ENCODE data around the gene HDAC11. TPM values are rescaled to one million over a fixed set of nuclear protein-coding genes. Genes with fewer than 3 reads are reported as not detected.

The HDAC11 gene
- total and polyA plus RNA-seq, 5 donors from 2014 or later: 2.1 to 8.8 (median 3.3) TPM

DNA sequence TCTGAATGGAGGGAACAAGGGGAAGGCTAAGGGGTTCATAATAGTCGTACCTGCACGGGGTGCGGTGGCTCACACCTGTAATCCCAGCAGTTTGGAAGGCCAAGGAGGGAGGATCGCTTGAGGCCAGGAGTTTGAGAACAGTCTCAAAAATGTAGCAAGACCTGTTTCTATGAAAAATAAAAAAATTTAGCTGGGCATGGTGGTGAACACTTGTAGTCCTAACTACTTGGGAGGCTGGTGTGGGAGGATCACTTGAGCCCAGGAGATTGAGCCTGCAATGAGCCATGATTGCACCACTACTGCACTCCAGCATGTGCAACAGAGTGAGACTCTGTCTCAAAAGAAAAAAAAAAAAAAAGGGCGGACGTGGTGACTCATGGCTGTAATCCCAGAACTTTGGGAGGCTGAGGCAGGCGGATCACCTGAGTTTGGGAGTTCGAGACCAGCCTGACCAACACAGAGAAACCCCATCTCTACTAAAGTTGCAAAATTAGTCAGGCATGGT, 17.9 kb upstream of the HDAC11 start:
- Mint-ChIP-seq H3K27ac (no peak overlapping the region), H3K9me3 (no peaks in the 10 kb centered on the region), H3K4me1 (peaks cover 0 to 4% (median under 1%) of the 10 kb centered on the region in 4 donors), H3K27me3 (peaks cover 41% of the 10 kb centered on the region), H3K36me3 (no peaks in the 10 kb centered on the region), H3K4me3 (no peak overlapping the region)
- H3K27ac ChIP-seq (ENCODE audit: insufficient read depth, low read length, poor library complexity, severe bottlenecking): no peak overlapping the region
- no peak overlapping the region for H3K4me3 ChIP-seq (ENCODE audit: low read depth, low read length)
- no peak for ATAC-seq (ENCODE audit: low read depth in 2 of 2)
- H3K4me1 ChIP-seq (ENCODE audit: control insufficient read depth, insufficient read depth, low read length, poor library complexity, severe bottlenecking): no peaks in the 10 kb centered on the region
- no peak for DNase-seq
- H3K9me3 ChIP-seq (ENCODE audit: control insufficient read depth in 2 of 2, low read length in 2 of 2): no peaks in the 10 kb centered on the region
- no peaks in the 10 kb centered on the region for H3K36me3 ChIP-seq (ENCODE audit: control insufficient read depth, insufficient read depth, low read length)
- H3K27me3 ChIP-seq (ENCODE audit: control insufficient read depth, insufficient read depth, low read length): no peaks in the 10 kb centered on the region

DNA sequence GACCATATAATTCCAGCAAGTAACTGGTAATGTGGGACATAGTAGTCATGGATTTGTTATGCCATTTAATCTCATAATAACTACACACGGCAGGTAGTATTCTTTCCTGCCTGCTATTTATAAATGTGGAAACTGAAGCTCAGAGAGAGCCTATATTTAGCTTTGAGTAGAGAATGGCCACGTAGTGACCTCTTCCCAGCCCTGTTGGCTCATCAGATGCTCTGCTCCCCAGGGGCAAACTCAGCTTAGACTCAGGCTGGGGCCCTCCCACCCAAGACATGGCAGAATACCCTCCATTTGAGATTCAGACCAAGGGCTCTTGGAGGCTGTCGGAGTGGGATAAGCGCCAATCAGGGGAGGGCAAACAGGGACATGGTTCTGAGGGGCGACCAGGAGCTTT, 17.3 kb upstream of the HDAC11 start:
- Mint-ChIP-seq H3K27me3 (peaks cover 41% of the 10 kb centered on the region), H3K27ac (no peak overlapping the region), H3K4me3 (no peak overlapping the region), H3K4me1 (peaks cover 0 to 4% (median under 1%) of the 10 kb centered on the region in 4 donors), H3K9me3 (no peaks in the 10 kb centered on the region), H3K36me3 (no peaks in the 10 kb centered on the region)
- Histone ChIP-seq H3K4me1 (ENCODE audit: control insufficient read depth, insufficient read depth, low read length, poor library complexity, severe bottlenecking) (no peaks in the 10 kb centered on the region), H3K4me3 (ENCODE audit: low read depth, low read length) (no peak overlapping the region), H3K27me3 (ENCODE audit: control insufficient read depth, insufficient read depth, low read length) (no peaks in the 10 kb centered on the region), H3K9me3 (ENCODE audit: control insufficient read depth in 2 of 2, low read length in 2 of 2) (no peaks in the 10 kb centered on the region), H3K36me3 (ENCODE audit: control insufficient read depth, insufficient read depth, low read length) (no peaks in the 10 kb centered on the region), H3K27ac (ENCODE audit: insufficient read depth, low read length, poor library complexity, severe bottlenecking) (no peak overlapping the region)
- no peak for DNase-seq
- ATAC-seq (ENCODE audit: low read depth in 2 of 2): no peak

- Histone ChIP-seq H3K4me1 (ENCODE audit: control insufficient read depth, insufficient read depth, low read length, poor library complexity, severe bottlenecking) (no peaks in the 10 kb centered on the region), H3K27me3 (ENCODE audit: control insufficient read depth, insufficient read depth, low read length) (no peaks in the 10 kb centered on the region), H3K4me3 (ENCODE audit: low read depth, low read length) (no peak overlapping the region), H3K27ac (ENCODE audit: insufficient read depth, low read length, poor library complexity, severe bottlenecking) (no peak overlapping the region), H3K9me3 (ENCODE audit: control insufficient read depth in 2 of 2, low read length in 2 of 2) (no peaks in the 10 kb centered on the region), H3K36me3 (ENCODE audit: control insufficient read depth, insufficient read depth, low read length) (no peaks in the 10 kb centered on the region)
- no peaks in the 10 kb centered on the region for H3K36me3 Mint-ChIP-seq
- peaks cover 44% of the 10 kb centered on the region for H3K27me3 Mint-ChIP-seq
- H3K4me1 Mint-ChIP-seq: peaks cover 0 to 4% (median under 1%) of the 10 kb centered on the region in 4 donors
- DNase-seq (no peak), ATAC-seq (ENCODE audit: low read depth in 2 of 2) (no peak)
- no peaks in the 10 kb centered on the region for H3K9me3 Mint-ChIP-seq
- H3K27ac Mint-ChIP-seq: no peak overlapping the region
- H3K4me3 Mint-ChIP-seq: no peak overlapping the region
These were observed 16.3 kb upstream of the HDAC11 start for GRCh38 chr3:13463618-13464400.

DNA sequence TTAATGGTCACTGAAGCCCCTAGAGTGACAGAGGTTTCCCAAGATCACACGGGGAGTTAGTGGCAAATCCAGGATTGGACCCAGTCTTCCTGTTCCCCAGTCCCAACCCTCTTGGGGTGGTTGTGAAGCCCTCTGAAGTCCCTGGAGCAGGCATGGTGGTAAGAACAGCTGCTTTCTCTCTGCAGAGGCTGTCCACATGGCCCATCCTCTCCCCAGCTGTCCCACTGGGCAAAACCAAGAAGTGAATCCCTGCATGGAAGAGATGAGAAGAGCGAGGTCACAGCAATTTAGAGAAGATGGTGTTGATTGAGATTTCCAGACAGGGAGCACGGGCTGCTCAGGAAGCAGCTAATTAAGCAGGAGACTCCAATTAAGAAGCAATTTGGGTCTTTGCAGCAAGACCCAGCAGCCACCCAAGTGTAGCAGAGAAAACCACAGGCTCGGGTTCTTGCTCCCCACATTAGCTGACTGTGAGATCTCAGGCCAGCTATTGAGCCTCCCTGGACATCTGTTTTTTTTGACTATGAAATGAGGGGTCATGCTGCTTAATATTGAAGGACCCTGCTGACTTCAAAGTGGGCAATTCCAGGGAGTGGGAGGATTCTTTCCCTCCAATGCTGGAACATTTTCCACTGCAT, 14.8 kb upstream of the HDAC11 start:
- Histone ChIP-seq H3K4me1 (ENCODE audit: control insufficient read depth, insufficient read depth, low read length, poor library complexity, severe bottlenecking) (no peaks in the 10 kb centered on the region), H3K4me3 (ENCODE audit: low read depth, low read length) (no peak overlapping the region), H3K27me3 (ENCODE audit: control insufficient read depth, insufficient read depth, low read length) (no peaks in the 10 kb centered on the region), H3K36me3 (ENCODE audit: control insufficient read depth, insufficient read depth, low read length) (no peaks in the 10 kb centered on the region), H3K27ac (ENCODE audit: insufficient read depth, low read length, poor library complexity, severe bottlenecking) (no peak overlapping the region), H3K9me3 (ENCODE audit: control insufficient read depth in 2 of 2, low read length in 2 of 2) (no peaks in the 10 kb centered on the region)
- Mint-ChIP-seq H3K27me3 (peaks cover 40% of the 10 kb centered on the region), H3K4me3 (no peak overlapping the region), H3K36me3 (no peaks in the 10 kb centered on the region), H3K4me1 (peaks cover 0 to 4% (median under 1%) of the 10 kb centered on the region in 4 donors), H3K9me3 (no peaks in the 10 kb centered on the region), H3K27ac (no peak overlapping the region)
- ATAC-seq (ENCODE audit: low read depth in 2 of 2) (no peak), DNase-seq (no peak)

GRCh38 chr3:13466781-13467180, 13.3 kb upstream of the HDAC11 start:
- Histone ChIP-seq H3K36me3 (ENCODE audit: control insufficient read depth, insufficient read depth, low read length) (no peaks in the 10 kb centered on the region), H3K4me3 (ENCODE audit: low read depth, low read length) (no peak overlapping the region), H3K27me3 (ENCODE audit: control insufficient read depth, insufficient read depth, low read length) (no peaks in the 10 kb centered on the region), H3K27ac (ENCODE audit: insufficient read depth, low read length, poor library complexity, severe bottlenecking) (no peak overlapping the region), H3K9me3 (ENCODE audit: control insufficient read depth in 2 of 2, low read length in 2 of 2) (no peaks in the 10 kb centered on the region), H3K4me1 (ENCODE audit: control insufficient read depth, insufficient read depth, low read length, poor library complexity, severe bottlenecking) (no peaks in the 10 kb centered on the region)
- Mint-ChIP-seq H3K27me3 (peaks cover 32% of the 10 kb centered on the region), H3K27ac (no peak overlapping the region), H3K36me3 (no peaks in the 10 kb centered on the region), H3K9me3 (no peaks in the 10 kb centered on the region), H3K4me1 (peaks cover 0 to 2% (median 0%) of the 10 kb centered on the region in 4 donors), H3K4me3 (no peak overlapping the region)
- DNase-seq: no peak
- ATAC-seq (ENCODE audit: low read depth in 2 of 2): no peak

GRCh38 chr3:13470894-13471574, 9.1 kb upstream of the HDAC11 start:
- DNase-seq (no peak), ATAC-seq (ENCODE audit: low read depth in 2 of 2) (no peak)
- Mint-ChIP-seq H3K4me3 (no peak overlapping the region), H3K27ac (no peak overlapping the region), H3K27me3 (peaks cover 10% of the 10 kb centered on the region), H3K4me1 (no peaks in the 10 kb centered on the region), H3K9me3 (no peaks in the 10 kb centered on the region), H3K36me3 (no peaks in the 10 kb centered on the region)
- Histone ChIP-seq H3K4me3 (ENCODE audit: low read depth, low read length) (no peak overlapping the region), H3K4me1 (ENCODE audit: control insufficient read depth, insufficient read depth, low read length, poor library complexity, severe bottlenecking) (no peaks in the 10 kb centered on the region), H3K9me3 (ENCODE audit: control insufficient read depth in 2 of 2, low read length in 2 of 2) (no peaks in the 10 kb centered on the region), H3K36me3 (ENCODE audit: control insufficient read depth, insufficient read depth, low read length) (no peaks in the 10 kb centered on the region), H3K27me3 (ENCODE audit: control insufficient read depth, insufficient read depth, low read length) (no peaks in the 10 kb centered on the region), H3K27ac (ENCODE audit: insufficient read depth, low read length, poor library complexity, severe bottlenecking) (no peak overlapping the region)

DNA sequence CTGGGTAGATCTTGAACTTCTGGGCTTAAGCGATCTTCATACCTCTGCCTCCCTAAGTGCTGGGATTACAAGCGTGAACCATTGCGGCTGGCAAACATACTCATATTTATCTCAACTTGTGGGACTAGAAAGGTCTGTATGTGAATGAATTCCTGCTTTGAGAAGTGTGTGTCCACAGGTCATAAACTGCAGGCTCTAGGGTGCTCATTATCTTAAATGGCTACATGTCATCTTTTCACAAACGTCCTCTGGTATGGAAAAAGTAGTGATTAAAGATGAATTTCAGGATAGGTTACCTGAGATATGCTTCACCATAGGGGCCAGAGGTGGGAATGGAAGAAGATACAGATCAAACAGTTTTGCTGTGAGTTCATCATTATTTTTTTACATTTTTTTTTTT, 7.8 kb upstream of the HDAC11 start:
- Mint-ChIP-seq H3K27me3 (peaks cover 14% of the 10 kb centered on the region), H3K4me3 (no peak overlapping the region), H3K4me1 (no peaks in the 10 kb centered on the region), H3K36me3 (no peaks in the 10 kb centered on the region), H3K27ac (no peak overlapping the region), H3K9me3 (no peaks in the 10 kb centered on the region)
- Histone ChIP-seq H3K27me3 (ENCODE audit: control insufficient read depth, insufficient read depth, low read length) (no peaks in the 10 kb centered on the region), H3K9me3 (ENCODE audit: control insufficient read depth in 2 of 2, low read length in 2 of 2) (no peaks in the 10 kb centered on the region), H3K36me3 (ENCODE audit: control insufficient read depth, insufficient read depth, low read length) (no peaks in the 10 kb centered on the region), H3K27ac (ENCODE audit: insufficient read depth, low read length, poor library complexity, severe bottlenecking) (no peak overlapping the region), H3K4me1 (ENCODE audit: control insufficient read depth, insufficient read depth, low read length, poor library complexity, severe bottlenecking) (no peaks in the 10 kb centered on the region), H3K4me3 (ENCODE audit: low read depth, low read length) (no peak overlapping the region)
- DNase-seq (no peak), ATAC-seq (ENCODE audit: low read depth in 2 of 2) (no peak)

All from CD4-positive, CD25-positive, alpha-beta regulatory T cell (primary cell).